ENCODE results near the gene MPST.

The MPST gene

GRCh38 chr22:37001826-37002225, 17.7 kb upstream of the MPST start:
- no peak for DNase-seq

GRCh38 chr22:37002633-37003032, 16.9 kb upstream of the MPST start:
- no peak for DNase-seq

GRCh38 chr22:37007651-37008050, 11.9 kb upstream of the MPST start:
- no peak for DNase-seq

- no peak for DNase-seq
Measured at GRCh38 chr22:37008365-37008764, 11.2 kb upstream of the MPST start.

GRCh38 chr22:37009490-37009889, 10.1 kb upstream of the MPST start:
- DNase-seq: no peak

- DNase-seq: no peak
Measured at GRCh38 chr22:37010174-37010573, 9.4 kb upstream of the MPST start.

GRCh38 chr22:37010976-37011375, 8.6 kb upstream of the MPST start:
- DNase-seq: no peak

- no peak for DNase-seq
Measured at GRCh38 chr22:37011472-37011871, 8.1 kb upstream of the MPST start.

- no peak for DNase-seq
Measured at GRCh38 chr22:37012262-37012904, 7.2 kb upstream of the MPST start.

- DNase-seq: no peak
Measured at GRCh38 chr22:37012956-37013355, 6.6 kb upstream of the MPST start.

GRCh38 chr22:37014415-37014806, 5.1 kb upstream of the MPST start:
- no peak for DNase-seq

- DNase-seq: no peak
Measured at GRCh38 chr22:37014835-37015586, 4.5 kb upstream of the MPST start.

- DNase-seq: no peak
Measured at GRCh38 chr22:37015587-37015878, 4.0 kb upstream of the MPST start.

- no peak for DNase-seq
Measured at GRCh38 chr22:37016134-37016910, 3.2 kb upstream of the MPST start.

GRCh38 chr22:37017356-37017755, 2.2 kb upstream of the MPST start:
- DNase-seq: no peak

GRCh38 chr22:37018086-37018814, 1.3 kb upstream of the MPST start:
- no peak for DNase-seq

GRCh38 chr22:37018815-37019308, 680 bp upstream of the MPST start:
- DNase-seq: no peak

- no peak for DNase-seq
Measured at GRCh38 chr22:37020192-37020479, 594 bp downstream of the MPST start.

GRCh38 chr22:37021041-37021440, 1.5 kb downstream of the MPST start:
- no peak for DNase-seq

- no peak for DNase-seq
Measured at GRCh38 chr22:37021710-37022482, 2.4 kb downstream of the MPST start.

- DNase-seq: no peak
Measured at GRCh38 chr22:37022483-37023337, 3.2 kb downstream of the MPST start.

Data from NCI-H1436 (cell line).